ENCODE measurements around the gene NRG2. TPM values are rescaled to one million over a fixed set of nuclear protein-coding genes. Genes with fewer than 3 reads are reported as not detected.

NRG2 gene
- total RNA-seq, 2 experiments from 2014 or later: 0.11 TPM; not detected in 1

DNA sequence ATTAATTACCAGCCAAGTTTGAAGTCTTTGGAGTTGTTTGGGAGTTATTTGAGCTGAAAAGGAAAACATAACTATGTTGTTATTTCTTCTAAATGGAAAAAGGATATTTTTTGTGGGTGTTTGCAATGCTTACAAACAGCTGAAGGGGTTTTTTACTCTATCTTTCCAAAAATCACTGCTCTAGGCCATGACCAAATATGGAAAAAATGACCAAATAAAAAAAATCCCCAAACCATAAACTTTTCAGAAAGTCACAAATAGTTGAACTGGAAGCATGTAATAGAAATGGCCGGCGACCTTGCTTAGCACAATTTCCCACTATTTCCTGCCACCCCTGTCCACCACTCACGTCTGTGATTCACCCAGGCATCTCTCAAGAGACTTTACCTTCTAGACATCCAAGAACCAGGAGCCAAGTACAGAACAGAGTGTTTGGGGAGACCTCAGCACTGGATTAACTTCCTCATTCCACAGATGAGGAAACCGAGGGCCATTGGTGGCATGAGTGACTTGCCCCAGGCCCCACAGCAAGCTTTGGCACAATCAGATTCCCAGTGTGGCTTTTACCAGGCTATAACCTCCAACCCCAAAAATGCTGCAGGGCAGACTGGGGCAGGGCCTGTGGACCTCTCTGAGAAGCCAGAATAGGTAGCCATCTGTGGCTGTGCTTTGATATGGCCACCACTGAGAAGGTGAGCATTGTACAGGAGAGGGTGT is 84.5 kb downstream of the NRG2 start:
- no peak overlapping the region for H3K4me3 Mint-ChIP-seq
- ChIA-PET CTCF (interaction anchor here (1.1 to 8.1 kb wide), 3 partner anchors 12 to 183 kb away, joined by 4 to 74 read pairs (median 5); no protein-coding TSS in a partner anchor), POLR2A (no interaction called here)
- DNase-seq (no peak), ATAC-seq (no peak)
- no peak overlapping the region for H3K27ac Mint-ChIP-seq
- no peaks in the 10 kb centered on the region for H3K36me3 Mint-ChIP-seq (ENCODE audit: low read depth)
- H3K9me3 Mint-ChIP-seq: no peaks in the 10 kb centered on the region
- no peak for TF ChIP-seq CTCF (IDR thresholded peaks at IDR 0.05)
- peaks cover under 1% of the 10 kb centered on the region for H3K27me3 Mint-ChIP-seq
- intact Hi-C loops (cut with micrococcal nuclease): no loop called here
- no peaks in the 10 kb centered on the region for H3K4me1 Mint-ChIP-seq (ENCODE audit: low read depth)

DNA sequence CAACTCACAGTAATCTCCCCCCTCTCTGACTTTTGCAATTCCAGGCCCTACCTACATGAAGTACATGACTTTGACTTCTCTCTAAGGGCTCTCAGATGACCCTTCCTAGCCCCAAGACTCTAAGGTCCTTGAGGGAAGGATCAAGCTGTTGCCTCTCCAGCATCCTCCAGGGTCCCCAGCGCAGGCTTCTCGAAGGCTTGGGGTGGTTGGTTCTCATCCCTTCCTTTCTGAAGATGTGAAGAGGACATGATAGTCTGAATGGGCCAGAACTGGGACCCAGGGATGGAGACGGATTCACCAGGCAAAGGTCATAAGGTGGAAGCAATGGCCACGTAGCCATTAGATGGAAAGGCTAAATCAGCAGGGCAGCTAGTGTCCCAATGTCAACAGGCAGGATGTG is 86.8 kb downstream of the NRG2 start:
- POLR2A ChIA-PET: no interaction called here
- H3K36me3 Mint-ChIP-seq (ENCODE audit: low read depth): no peaks in the 10 kb centered on the region
- TF ChIP-seq CTCF (IDR thresholded peaks at IDR 0.05): no peak
- no peak overlapping the region for H3K27ac Mint-ChIP-seq
- H3K9me3 Mint-ChIP-seq: no peaks in the 10 kb centered on the region
- no peaks in the 10 kb centered on the region for H3K4me1 Mint-ChIP-seq (ENCODE audit: low read depth)
- CTCF ChIA-PET: interaction anchor here (1.6 to 8.1 kb wide), 2 partner anchors 14 to 169 kb away, joined by 3 to 74 read pairs; no protein-coding TSS in a partner anchor
- intact Hi-C loops (cut with micrococcal nuclease): no loop called here
- ATAC-seq (no peak), DNase-seq (no peak)
- H3K27me3 Mint-ChIP-seq: peaks cover 5% of the 10 kb centered on the region
- no peak overlapping the region for H3K4me3 Mint-ChIP-seq

GRCh38 chr5:139955616-139956273 is 87.4 kb downstream of the NRG2 start:
- CTCF ChIA-PET: interaction anchor here (1.6 to 8.1 kb wide), 2 partner anchors 15 to 168 kb away, joined by 3 to 74 read pairs; no protein-coding TSS in a partner anchor
- ATAC-seq (no peak), DNase-seq (no peak)
- no peak for TF ChIP-seq CTCF (IDR thresholded peaks at IDR 0.05)
- no peak overlapping the region for H3K27ac Mint-ChIP-seq
- peaks cover 5% of the 10 kb centered on the region for H3K27me3 Mint-ChIP-seq
- no peaks in the 10 kb centered on the region for H3K4me1 Mint-ChIP-seq (ENCODE audit: low read depth)
- intact Hi-C loops (cut with micrococcal nuclease): no loop called here
- no peaks in the 10 kb centered on the region for H3K36me3 Mint-ChIP-seq (ENCODE audit: low read depth)
- no peaks in the 10 kb centered on the region for H3K9me3 Mint-ChIP-seq
- H3K4me3 Mint-ChIP-seq: no peak overlapping the region
- POLR2A ChIA-PET: no interaction called here

DNA sequence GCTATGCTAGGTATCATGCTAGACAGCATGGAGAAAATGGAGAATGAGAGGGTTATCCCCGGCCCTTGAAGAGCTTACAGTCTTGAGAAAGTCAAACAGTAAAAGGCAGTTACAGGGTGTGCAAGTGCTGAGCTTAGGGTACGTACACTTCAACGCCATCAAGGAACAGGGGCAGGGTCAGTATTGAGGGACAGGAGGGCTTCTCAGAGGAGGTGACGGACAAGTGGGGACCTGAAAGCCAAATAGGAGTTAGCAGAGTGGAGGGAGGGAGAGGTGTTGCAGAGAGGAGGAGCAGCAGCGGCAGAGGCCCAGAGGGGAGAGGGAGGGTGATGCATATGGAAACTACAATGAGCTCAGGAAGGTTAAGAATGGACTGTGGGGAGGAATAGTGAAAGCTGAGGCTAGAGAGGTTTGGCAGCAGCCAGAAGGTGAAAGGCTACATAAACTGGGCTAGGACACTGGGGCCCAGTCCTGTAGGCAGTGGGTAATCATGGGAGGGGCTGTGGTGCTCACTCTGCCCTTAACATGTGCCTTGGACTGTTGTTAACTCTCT is 88.0 kb downstream of the NRG2 start:
- Mint-ChIP-seq H3K4me1 (ENCODE audit: low read depth) (no peaks in the 10 kb centered on the region), H3K36me3 (ENCODE audit: low read depth) (no peaks in the 10 kb centered on the region), H3K9me3 (no peaks in the 10 kb centered on the region), H3K27me3 (peaks cover 8% of the 10 kb centered on the region), H3K27ac (no peak overlapping the region), H3K4me3 (no peak overlapping the region)
- POLR2A ChIA-PET: no interaction called here
- DNase-seq (no peak), ATAC-seq (no peak)
- TF ChIP-seq CTCF (IDR thresholded peaks at IDR 0.05): no peak
- intact Hi-C loops (cut with micrococcal nuclease): no loop called here
- CTCF ChIA-PET: interaction anchor here (1.6 to 8.1 kb wide), 2 partner anchors 15 to 168 kb away, joined by 3 to 74 read pairs; no protein-coding TSS in a partner anchor

DNA sequence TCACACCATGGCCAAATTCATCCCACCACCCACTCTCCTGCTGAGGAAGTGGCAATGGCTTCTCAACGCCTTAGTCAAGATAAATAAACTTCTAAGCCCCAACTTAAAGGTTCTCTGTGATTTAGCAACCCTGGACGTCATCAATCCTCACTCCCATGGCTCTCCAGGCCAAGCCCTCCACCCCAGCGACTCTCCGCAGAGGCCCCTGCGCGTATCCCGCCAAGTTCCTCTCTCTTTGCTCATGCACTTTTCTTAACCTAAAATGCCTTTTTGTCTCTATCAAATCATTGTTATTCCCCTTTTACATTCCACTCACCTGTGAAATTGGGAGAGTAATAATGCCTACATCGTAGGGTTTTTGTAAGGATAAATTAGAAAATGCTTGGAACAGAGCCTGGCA is 88.6 kb downstream of the NRG2 start:
- CTCF ChIA-PET: interaction anchor here (8.1 kb wide), 1 partner anchor 16 kb away, joined by 74 read pairs; no protein-coding TSS in a partner anchor
- H3K4me1 Mint-ChIP-seq (ENCODE audit: low read depth): no peaks in the 10 kb centered on the region
- H3K4me3 Mint-ChIP-seq: no peak overlapping the region
- no peak for ATAC-seq
- intact Hi-C loops (cut with micrococcal nuclease): no loop called here
- POLR2A ChIA-PET: no interaction called here
- TF ChIP-seq CTCF (IDR thresholded peaks at IDR 0.05): no peak
- no peaks in the 10 kb centered on the region for H3K36me3 Mint-ChIP-seq (ENCODE audit: low read depth)
- no peaks in the 10 kb centered on the region for H3K9me3 Mint-ChIP-seq
- no peak for DNase-seq
- peaks cover 11% of the 10 kb centered on the region for H3K27me3 Mint-ChIP-seq
- no peak overlapping the region for H3K27ac Mint-ChIP-seq

Measured in activated CD8-positive, alpha-beta T cell treated with anti-CD3 and anti-CD28 coated beads for 36 hours (primary cell).